IPS DF 6.9 (cell line): ENCODE measurements around the gene CES3.
"Not testable (repeated sequence)": the region's sequence is repeated elsewhere in the genome, so short reads cannot be mapped to it uniquely, and the experiment has no call there.

Source experiments
- DNase-seq: peaks from one replicate; pipeline ENCODE4 v3.0.0-alpha.2; 2013; ENCODE audit warnings: low read depth, low spot score
- H3K27ac ChIP-seq: one replicate; pipeline ENCODE4 v1.5.1; 2013; ENCODE audit warnings: low read length, control low read depth
- H3K27me3 ChIP-seq: 2 replicates; pipeline ENCODE4 v1.6.1; 2013; ENCODE audit warnings: mild to moderate bottlenecking, low read length; ENCODE audit not compliant: control insufficient read depth, insufficient read depth
- H3K36me3 ChIP-seq: 2 replicates; pipeline ENCODE4 v1.6.1; 2013; ENCODE audit warnings: low read length; ENCODE audit not compliant: control insufficient read depth, insufficient read depth
- H3K4me1 ChIP-seq: 2 replicates; pipeline ENCODE4 v1.6.1; 2013; ENCODE audit warnings: low read length; ENCODE audit not compliant: control insufficient read depth, insufficient read depth
- H3K4me3 ChIP-seq: 2 replicates; pipeline ENCODE4 v1.5.1; 2013; ENCODE audit warnings: mild to moderate bottlenecking, low read length
- H3K9me3 ChIP-seq: 2 replicates; pipeline ENCODE4 v1.6.1; 2013; ENCODE audit warnings: low read length, inconsistent platforms; ENCODE audit not compliant: control insufficient read depth, insufficient read depth
- WGBS: extraction: QIAGEN DNeasy Blood & Tissue Kit; methylation state at CpG from one replicate; pipeline ENCODE4 v1.1.7; 2013; ENCODE audit warnings: mixed read lengths, missing lambda C conversion rate; ENCODE audit not compliant: insufficient read length, insufficient coverage; 5-methylcytosine and 5-hydroxymethylcytosine counted together

Gene CES3

DNA sequence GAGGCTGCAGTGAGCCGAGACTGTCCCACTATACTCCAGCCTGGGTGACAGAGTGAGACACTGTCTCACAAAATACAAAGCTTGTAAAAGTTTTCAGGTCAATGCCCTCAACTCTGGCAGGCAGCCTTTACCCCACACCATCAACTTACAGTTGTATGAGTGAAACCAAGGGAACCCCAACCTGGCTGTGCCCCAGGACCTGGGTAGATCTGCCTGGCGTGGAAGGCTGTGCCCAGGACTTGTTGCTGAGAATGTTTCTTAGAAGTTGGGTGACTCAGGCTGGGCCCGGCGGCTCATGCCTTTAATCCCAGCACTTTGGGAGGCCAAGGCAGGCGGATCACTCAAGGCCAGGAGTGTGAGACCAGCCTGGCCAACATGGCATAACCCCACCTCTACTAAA is 7.8 kb downstream of the CES3 start:
- no peak for DNase-seq
- Histone ChIP-seq H3K27me3 (no peaks in the 10 kb centered on the region), H3K9me3 (no peaks in the 10 kb centered on the region), H3K4me3 (no peak overlapping the region), H3K36me3 (no peaks in the 10 kb centered on the region), H3K4me1 (no peaks in the 10 kb centered on the region), H3K27ac (no peak overlapping the region)
- no CpG with 5 or more reads among the region's 5 CpGs for WGBS

DNA sequence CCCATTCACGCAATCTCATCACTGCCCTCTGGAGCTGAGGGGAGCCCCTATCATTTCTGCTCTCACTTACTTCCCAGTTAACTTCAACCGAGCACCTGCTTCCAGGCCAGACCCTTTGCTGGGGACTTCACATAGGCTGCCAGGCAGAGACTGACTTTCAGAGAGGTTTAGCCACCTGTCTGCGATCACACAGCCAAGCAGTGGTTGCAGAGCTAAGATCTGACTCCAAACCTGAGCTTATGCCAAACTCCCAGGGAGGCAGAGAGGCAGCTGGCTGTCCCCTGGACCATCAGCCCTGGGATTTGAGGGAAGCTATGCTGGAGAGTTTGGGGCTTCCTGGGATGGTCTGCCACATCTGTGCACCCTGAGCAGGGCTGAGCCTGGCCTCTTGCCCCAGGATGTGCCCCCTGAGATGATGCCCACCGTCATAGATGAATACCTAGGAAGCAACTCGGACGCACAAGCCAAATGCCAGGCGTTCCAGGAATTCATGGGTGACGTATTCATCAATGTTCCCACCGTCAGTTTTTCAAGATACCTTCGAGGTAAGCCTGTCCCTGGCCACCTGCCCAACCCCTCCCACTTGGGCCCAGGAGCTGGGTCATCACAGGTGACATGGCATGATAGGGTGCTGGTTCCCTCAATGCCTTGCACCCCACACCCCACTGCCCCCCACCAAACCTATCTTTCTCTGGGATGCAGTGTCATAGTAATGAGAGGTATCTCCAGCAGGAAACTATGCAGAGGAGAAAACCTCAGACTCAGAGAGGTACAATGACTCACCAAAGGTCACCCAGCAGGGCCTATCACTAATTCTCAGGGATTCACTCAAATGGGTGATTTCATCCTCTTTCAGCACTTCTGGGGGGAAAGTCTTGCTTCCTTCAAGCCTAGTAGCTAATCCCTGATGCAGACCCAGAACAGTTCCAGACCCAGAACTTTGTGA is 10.0 kb downstream of the CES3 start:
- no peaks in the 10 kb centered on the region for H3K36me3 ChIP-seq
- no peaks in the 10 kb centered on the region for H3K27me3 ChIP-seq
- H3K4me3 ChIP-seq: no peak overlapping the region
- no peaks in the 10 kb centered on the region for H3K9me3 ChIP-seq
- no peak overlapping the region for H3K27ac ChIP-seq
- H3K4me1 ChIP-seq: no peaks in the 10 kb centered on the region
- WGBS: no CpG with 5 or more reads among the region's 10 CpGs
- no peak for DNase-seq

DNA sequence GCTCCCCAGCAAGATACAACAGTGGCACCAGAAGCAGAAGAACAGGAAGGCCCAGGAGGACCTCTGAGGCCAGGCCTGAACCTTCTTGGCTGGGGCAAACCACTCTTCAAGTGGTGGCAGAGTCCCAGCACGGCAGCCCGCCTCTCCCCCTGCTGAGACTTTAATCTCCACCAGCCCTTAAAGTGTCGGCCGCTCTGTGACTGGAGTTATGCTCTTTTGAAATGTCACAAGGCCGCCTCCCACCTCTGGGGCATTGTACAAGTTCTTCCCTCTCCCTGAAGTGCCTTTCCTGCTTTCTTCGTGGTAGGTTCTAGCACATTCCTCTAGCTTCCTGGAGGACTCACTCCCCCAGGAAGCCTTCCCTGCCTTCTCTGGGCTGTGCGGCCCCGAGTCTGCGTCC is 11.9 kb downstream of the CES3 start:
- Histone ChIP-seq H3K9me3 (no peaks in the 10 kb centered on the region), H3K36me3 (no peaks in the 10 kb centered on the region), H3K27me3 (no peaks in the 10 kb centered on the region), H3K4me3 (no peak overlapping the region; the same call in 1 of the 2 replicates), H3K4me1 (no peaks in the 10 kb centered on the region), H3K27ac (no peak overlapping the region)
- no CpG with 5 or more reads among the region's 9 CpGs for WGBS
- DNase-seq: no peak

DNA sequence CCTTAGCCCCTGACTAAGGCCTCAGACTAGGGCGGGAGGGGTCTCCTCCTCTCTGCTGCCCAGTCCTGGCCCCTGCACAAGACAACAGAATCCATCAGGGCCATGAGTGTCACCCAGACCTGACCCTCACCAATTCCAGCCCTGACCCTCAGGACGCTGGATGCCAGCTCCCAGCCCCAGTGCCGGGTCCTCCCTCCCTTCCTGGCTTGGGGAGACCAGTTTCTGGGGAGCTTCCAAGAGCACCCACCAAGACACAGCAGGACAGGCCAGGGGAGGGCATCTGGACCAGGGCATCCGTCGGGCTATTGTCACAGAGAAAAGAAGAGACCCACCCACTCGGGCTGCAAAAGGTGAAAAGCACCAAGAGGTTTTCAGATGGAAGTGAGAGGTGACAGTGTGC is 12.7 kb downstream of the CES3 start:
- no CpG with 5 or more reads among the region's 6 CpGs for WGBS

DNA sequence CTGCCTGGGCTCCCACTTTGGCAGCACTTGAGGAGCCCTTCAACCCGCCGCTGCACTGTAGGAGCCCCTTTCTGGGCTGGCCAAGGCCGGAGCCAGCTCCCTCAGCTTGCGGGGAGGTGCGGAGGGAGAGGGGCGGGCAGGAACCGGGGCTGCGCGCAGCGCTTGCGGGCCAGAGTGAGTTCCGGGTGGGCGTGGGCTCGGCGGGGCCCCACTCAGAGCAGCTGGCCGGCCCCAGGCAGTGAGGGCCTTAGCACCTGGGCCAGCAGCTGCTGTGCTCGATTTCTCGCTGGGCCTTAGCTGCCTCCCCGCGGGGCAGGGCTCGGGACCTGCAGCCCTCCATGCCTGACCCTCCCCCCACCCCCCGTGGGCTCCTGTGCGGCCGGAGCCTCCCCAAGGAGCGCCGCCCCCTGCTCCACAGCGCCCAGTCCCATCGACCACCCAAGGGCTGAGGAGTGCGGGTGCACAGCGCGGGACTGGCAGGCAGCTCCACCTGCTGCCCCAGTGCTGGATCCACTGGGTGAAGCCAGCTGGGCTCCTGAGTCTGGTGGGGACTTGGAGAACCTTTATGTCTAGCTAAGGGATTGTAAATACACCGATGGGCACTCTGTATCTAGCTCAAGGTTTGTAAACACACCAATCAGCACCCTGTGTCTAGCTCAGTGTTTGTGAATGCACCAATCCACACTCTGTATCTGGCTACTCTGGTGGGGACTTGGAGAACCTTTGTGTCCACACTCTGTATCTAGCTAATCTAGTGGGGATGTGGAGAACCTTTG is 13.3 kb downstream of the CES3 start:
- H3K27me3 ChIP-seq, DNase-seq, H3K27ac ChIP-seq, H3K4me3 ChIP-seq, H3K36me3 ChIP-seq, H3K9me3 ChIP-seq, H3K4me1 ChIP-seq: not testable (repeated sequence)
- WGBS: no CpG with 5 or more reads among the region's 32 CpGs

More for the DNA sequence above, 12.7 kb downstream of the CES3 start:
- no peak for DNase-seq
- Histone ChIP-seq H3K4me3 (no peak overlapping the region), H3K27ac (no peak overlapping the region), H3K4me1 (no peaks in the 10 kb centered on the region), H3K9me3 (no peaks in the 10 kb centered on the region), H3K27me3 (no peaks in the 10 kb centered on the region), H3K36me3 (no peaks in the 10 kb centered on the region)

DNA sequence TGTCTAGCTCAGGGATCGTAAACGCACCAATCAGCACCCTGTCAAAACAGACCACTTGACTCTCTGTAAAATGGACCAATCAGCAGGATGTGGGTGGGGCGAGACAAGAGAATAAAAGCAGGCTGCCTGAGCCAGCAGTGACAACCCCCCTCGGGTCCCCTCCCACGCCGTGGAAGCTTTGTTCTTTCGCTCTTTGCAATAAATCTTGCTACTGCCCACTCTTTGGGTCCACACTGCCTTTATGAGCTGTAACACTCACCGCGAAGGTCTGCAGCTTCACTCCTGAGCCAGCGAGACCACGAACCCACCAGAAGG is 13.8 kb downstream of the CES3 start:
- not testable (repeated sequence) for H3K27ac ChIP-seq, H3K36me3 ChIP-seq, H3K4me3 ChIP-seq, H3K4me1 ChIP-seq, H3K27me3 ChIP-seq, H3K9me3 ChIP-seq, DNase-seq
- WGBS: no CpG with 5 or more reads among the region's 11 CpGs

DNA sequence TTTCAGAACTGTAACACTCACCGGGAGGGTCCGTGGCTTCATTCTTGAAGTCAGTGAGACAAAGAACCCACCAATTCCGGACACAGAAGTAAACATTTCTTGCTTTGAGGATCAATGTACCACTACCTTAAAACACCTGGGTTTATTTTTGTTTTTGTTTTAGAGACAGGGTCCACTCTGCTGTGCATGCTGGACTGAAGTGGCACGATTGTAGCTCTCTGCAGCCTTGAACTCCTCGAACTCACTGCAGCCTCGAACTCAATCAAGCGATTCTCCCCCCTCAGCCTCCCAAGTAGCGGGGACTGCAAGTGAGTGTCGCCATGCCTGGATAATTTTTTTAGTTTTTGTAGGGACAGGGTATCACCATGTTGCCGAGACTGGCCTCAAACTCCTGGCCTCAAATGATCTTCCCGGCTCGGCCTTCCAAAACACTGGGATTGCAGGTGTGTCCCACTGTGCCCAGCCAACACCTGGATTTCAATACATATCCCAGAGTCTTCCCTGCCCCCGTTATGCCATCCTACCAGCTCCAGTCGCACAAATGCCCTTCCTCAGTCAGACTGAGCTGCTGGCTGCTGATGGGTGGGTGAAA is 14.3 kb downstream of the CES3 start:
- Histone ChIP-seq H3K36me3 (no peaks in the 10 kb centered on the region), H3K27me3 (no peaks in the 10 kb centered on the region), H3K4me3 (no peak overlapping the region), H3K9me3 (no peaks in the 10 kb centered on the region), H3K27ac (no peak overlapping the region), H3K4me1 (no peaks in the 10 kb centered on the region)
- WGBS: no CpG with 5 or more reads among the region's 14 CpGs
- DNase-seq: no peak

DNA sequence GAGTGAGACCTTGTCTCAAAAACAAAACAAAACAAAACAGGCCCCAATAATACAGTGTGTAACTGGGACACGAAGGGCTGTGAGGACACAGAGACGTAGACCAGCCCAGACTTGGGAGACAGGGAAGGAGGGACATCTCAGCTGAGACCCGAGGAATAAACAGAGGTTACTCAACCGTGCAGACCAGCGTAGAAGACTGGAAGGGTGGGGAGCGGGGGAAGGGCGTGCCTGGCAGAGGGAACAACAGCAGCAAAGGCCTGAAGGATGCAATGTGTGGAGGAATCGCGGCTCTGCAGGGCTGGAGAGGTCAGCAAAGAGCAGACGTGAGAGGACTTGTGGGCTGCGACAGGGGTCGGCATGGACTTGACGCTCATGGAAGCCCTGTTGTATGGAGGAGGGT is 15.7 kb downstream of the CES3 start:
- no peaks in the 10 kb centered on the region for H3K9me3 ChIP-seq
- H3K4me1 ChIP-seq: no peaks in the 10 kb centered on the region
- no peak overlapping the region for H3K27ac ChIP-seq
- no CpG with 5 or more reads among the region's 13 CpGs for WGBS
- DNase-seq: no peak
- no peak overlapping the region for H3K4me3 ChIP-seq
- no peaks in the 10 kb centered on the region for H3K36me3 ChIP-seq
- no peaks in the 10 kb centered on the region for H3K27me3 ChIP-seq

DNA sequence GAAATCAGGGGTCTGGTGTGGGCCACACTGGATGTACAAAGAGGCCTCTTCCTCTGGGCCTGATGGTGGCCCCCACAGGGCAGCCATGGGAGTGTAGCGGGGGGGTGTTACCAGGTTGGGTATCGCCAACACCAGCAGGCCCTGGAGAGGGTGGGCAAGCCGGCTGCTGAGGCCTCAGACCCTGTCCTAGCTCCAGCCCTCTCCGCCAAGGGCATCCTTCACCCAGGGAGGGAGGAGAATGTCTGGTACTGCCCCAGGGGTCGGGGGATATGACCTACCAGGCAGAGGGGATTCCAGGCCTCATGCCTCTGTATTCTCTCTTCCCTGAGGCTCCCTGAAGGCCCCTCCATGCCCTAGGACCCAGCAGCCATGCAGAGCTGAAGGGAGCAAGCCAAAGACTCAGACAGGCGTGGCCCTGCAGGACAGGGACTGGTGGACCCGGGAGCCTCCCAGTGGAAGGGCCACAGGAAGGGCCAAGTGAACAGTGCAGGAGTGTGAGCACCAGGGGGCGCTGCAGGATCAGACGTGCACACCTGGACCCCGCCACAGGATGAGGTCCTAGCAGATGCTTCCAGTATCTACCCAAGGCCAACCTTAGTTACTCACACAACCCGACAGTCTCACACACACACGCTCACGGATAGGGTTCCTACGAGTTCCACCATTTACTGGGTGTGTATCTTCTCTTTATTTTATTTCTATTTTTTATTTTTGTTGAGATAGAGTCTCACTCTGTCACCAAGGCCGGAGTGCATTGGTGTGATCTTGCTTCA is 16.5 kb downstream of the CES3 start:
- no peak overlapping the region for H3K27ac ChIP-seq
- no peaks in the 10 kb centered on the region for H3K27me3 ChIP-seq
- no peak overlapping the region for H3K4me3 ChIP-seq
- H3K4me1 ChIP-seq: no peaks in the 10 kb centered on the region
- WGBS: no CpG with 5 or more reads among the region's 15 CpGs
- no peaks in the 10 kb centered on the region for H3K9me3 ChIP-seq
- no peaks in the 10 kb centered on the region for H3K36me3 ChIP-seq
- DNase-seq: no peak
